ENCODE results near the gene CCDC107.

CCDC107 gene

DNA sequence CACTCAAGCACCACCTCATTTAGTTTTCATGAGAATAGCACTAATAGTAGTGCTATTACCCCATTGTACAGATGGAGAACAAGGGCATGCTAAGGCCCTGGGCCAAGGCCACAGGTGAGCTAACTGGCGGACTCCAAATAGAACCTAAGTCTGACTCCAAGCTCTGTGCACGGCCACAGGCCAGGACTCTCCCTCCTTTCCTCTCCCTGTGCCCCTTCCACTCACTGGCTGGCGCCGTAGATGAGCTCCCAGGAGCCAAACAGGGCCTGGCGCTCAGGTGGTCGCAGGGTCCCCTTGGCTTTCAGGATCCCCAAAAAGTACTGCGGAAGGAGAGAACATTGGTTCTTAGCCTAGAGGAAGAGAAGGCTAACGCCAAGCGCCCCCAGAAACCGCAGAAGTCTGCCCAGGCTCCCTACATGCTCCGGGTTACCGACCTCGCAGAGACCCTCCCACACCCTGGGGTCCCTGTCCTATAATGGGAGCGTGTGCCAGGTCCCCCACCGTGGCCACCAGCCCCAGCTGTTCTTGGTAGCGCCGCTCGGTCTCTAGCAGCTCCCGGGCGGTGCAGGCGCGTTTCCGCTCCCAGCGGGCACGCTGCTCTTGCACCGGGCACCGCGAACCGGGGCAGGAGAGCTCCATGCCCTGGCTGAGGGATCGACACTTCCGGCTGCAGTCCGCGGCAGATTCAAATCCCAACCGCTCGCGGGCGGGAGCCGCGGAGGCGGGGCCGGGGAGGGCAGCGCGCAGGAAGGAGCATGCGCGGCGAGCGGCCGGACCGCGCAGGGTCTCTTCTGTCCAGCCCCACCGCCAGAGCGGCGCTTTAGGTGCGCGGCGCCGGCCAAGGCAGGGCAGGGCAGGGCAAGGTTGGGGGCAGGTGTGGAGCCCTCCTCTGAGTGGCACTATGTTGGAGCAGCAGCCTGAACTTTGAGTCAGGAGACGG is 6.7 kb downstream of the CCDC107 start, which contains the start of gene ARHGEF39 (continued):
- TF ChIP-seq, protein P1, sequence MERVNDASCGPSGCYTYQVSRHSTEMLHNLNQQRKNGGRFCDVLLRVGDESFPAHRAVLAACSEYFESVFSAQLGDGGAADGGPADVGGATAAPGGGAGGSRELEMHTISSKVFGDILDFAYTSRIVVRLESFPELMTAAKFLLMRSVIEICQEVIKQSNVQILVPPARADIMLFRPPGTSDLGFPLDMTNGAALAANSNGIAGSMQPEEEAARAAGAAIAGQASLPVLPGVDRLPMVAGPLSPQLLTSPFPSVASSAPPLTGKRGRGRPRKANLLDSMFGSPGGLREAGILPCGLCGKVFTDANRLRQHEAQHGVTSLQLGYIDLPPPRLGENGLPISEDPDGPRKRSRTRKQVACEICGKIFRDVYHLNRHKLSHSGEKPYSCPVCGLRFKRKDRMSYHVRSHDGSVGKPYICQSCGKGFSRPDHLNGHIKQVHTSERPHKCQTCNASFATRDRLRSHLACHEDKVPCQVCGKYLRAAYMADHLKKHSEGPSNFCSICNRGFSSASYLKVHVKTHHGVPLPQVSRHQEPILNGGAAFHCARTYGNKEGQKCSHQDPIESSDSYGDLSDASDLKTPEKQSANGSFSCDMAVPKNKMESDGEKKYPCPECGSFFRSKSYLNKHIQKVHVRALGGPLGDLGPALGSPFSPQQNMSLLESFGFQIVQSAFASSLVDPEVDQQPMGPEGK (tag by site-specific recombination; IDR thresholded peaks at IDR 0.05): peak; percentile 63
- no peak for TF ChIP-seq ZNF274 (IDR thresholded peaks at IDR 0.05; ENCODE audit: low read length)
- TF ChIP-seq ZNF274 (tag by site-specific recombination; IDR thresholded peaks at IDR 0.05; ENCODE audit: borderline replicate concordance): no peak
- no peak; the same call in 1 of the 2 replicates for TF ChIP-seq GLIS1 (tag by site-specific recombination; IDR thresholded peaks at IDR 0.05)
- TF ChIP-seq ZBTB17 (tag by site-specific recombination; IDR thresholded peaks at IDR 0.05): peak; percentile 78
- TF ChIP-seq, protein P2, sequence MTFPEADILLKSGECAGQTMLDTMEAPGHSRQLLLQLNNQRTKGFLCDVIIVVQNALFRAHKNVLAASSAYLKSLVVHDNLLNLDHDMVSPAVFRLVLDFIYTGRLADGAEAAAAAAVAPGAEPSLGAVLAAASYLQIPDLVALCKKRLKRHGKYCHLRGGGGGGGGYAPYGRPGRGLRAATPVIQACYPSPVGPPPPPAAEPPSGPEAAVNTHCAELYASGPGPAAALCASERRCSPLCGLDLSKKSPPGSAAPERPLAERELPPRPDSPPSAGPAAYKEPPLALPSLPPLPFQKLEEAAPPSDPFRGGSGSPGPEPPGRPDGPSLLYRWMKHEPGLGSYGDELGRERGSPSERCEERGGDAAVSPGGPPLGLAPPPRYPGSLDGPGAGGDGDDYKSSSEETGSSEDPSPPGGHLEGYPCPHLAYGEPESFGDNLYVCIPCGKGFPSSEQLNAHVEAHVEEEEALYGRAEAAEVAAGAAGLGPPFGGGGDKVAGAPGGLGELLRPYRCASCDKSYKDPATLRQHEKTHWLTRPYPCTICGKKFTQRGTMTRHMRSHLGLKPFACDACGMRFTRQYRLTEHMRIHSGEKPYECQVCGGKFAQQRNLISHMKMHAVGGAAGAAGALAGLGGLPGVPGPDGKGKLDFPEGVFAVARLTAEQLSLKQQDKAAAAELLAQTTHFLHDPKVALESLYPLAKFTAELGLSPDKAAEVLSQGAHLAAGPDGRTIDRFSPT (tag by site-specific recombination; IDR thresholded peaks at IDR 0.05): peak; percentile 80
- TF ChIP-seq ZNF549 (tag by site-specific recombination; IDR thresholded peaks at IDR 0.05): no peak
- no peak for TF ChIP-seq ZNF785 (tag by site-specific recombination; IDR thresholded peaks at IDR 0.05)
- TF ChIP-seq ZNF426 (tag by site-specific recombination; IDR thresholded peaks at IDR 0.05): no peak
- peak; percentile 72 for TF ChIP-seq SP2 (tag by site-specific recombination; IDR thresholded peaks at IDR 0.05)
- TF ChIP-seq, protein P3, sequence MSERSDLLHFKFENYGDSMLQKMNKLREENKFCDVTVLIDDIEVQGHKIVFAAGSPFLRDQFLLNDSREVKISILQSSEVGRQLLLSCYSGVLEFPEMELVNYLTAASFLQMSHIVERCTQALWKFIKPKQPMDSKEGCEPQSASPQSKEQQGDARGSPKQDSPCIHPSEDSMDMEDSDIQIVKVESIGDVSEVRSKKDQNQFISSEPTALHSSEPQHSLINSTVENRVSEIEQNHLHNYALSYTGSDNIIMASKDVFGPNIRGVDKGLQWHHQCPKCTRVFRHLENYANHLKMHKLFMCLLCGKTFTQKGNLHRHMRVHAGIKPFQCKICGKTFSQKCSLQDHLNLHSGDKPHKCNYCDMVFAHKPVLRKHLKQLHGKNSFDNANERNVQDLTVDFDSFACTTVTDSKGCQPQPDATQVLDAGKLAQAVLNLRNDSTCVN (tag by site-specific recombination; optimal IDR thresholded peaks at IDR 0.05): peak; percentile 97
- TF ChIP-seq EGR2 (tag by site-specific recombination; IDR thresholded peaks at IDR 0.05; ENCODE audit: low read depth): peak; percentile 23; the same call in 1 of the 2 replicates
- TF ChIP-seq ZBTB48 (tag by site-specific recombination; IDR thresholded peaks at IDR 0.05): peak; percentile 77
- TF ChIP-seq, protein P4, sequence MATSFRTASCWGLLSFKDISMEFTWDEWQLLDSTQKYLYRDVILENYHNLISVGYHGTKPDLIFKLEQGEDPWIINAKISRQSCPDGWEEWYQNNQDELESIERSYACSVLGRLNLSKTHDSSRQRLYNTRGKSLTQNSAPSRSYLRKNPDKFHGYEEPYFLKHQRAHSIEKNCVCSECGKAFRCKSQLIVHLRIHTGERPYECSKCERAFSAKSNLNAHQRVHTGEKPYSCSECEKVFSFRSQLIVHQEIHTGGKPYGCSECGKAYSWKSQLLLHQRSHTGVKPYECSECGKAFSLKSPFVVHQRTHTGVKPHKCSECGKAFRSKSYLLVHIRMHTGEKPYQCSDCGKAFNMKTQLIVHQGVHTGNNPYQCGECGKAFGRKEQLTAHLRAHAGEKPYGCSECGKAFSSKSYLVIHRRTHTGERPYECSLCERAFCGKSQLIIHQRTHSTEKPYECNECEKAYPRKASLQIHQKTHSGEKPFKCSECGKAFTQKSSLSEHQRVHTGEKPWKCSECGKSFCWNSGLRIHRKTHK (tag by site-specific recombination; IDR thresholded peaks at IDR 0.05): no peak
- TF ChIP-seq ZNF629 (tag by site-specific recombination; IDR thresholded peaks at IDR 0.05): no peak
- no peak for TF ChIP-seq MZF1 (tag by site-specific recombination; IDR thresholded peaks at IDR 0.05; ENCODE audit: borderline replicate concordance)
- no peak for TF ChIP-seq ZNF16 (tag by site-specific recombination; IDR thresholded peaks at IDR 0.05; ENCODE audit: low read depth)
- TF ChIP-seq ZNF221 (tag by site-specific recombination; IDR thresholded peaks at IDR 0.05; ENCODE audit: borderline replicate concordance): no peak
- no peak for TF ChIP-seq ZNF707 (tag by site-specific recombination; IDR thresholded peaks at IDR 0.05)
- TF ChIP-seq ZNF596 (tag by site-specific recombination; IDR thresholded peaks at IDR 0.05): no peak
- no peak for TF ChIP-seq ZNF624 (tag by site-specific recombination; IDR thresholded peaks at IDR 0.05)
- TF ChIP-seq ZNF404 (tag by site-specific recombination; IDR thresholded peaks at IDR 0.05): no peak
- TF ChIP-seq ZNF335 (tag by site-specific recombination; conservative IDR thresholded peaks at IDR 0.05): peak; percentile 80
- TF ChIP-seq ZNF747 (tag by site-specific recombination; IDR thresholded peaks at IDR 0.05): no peak
- TF ChIP-seq, protein P5, sequence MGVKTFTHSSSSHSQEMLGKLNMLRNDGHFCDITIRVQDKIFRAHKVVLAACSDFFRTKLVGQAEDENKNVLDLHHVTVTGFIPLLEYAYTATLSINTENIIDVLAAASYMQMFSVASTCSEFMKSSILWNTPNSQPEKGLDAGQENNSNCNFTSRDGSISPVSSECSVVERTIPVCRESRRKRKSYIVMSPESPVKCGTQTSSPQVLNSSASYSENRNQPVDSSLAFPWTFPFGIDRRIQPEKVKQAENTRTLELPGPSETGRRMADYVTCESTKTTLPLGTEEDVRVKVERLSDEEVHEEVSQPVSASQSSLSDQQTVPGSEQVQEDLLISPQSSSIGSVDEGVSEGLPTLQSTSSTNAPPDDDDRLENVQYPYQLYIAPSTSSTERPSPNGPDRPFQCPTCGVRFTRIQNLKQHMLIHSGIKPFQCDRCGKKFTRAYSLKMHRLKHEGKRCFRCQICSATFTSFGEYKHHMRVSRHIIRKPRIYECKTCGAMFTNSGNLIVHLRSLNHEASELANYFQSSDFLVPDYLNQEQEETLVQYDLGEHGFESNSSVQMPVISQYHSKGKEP (tag by site-specific recombination; IDR thresholded peaks at IDR 0.05): peak; percentile 28; the same call in 1 of the 2 replicates
- TF ChIP-seq ZBTB8A (tag by site-specific recombination; IDR thresholded peaks at IDR 0.05): peak; percentile 62
- TF ChIP-seq ZBTB7A (tag by site-specific recombination; IDR thresholded peaks at IDR 0.05; ENCODE audit: low read depth): no peak
- no peak for TF ChIP-seq ZNF133 (tag by site-specific recombination; IDR thresholded peaks at IDR 0.05)
- TF ChIP-seq ZNF341 (tag by site-specific recombination; IDR thresholded peaks at IDR 0.05; ENCODE audit: low read depth): no peak; the same call in 1 of the 2 replicates
- TF ChIP-seq SP3 (tag by site-specific recombination; IDR thresholded peaks at IDR 0.05): peak; percentile 72
- no peak for TF ChIP-seq ZNF830 (tag by site-specific recombination; IDR thresholded peaks at IDR 0.05; ENCODE audit: low read depth)

Measured in HEK293 (cell line).